GM21717 (cell line): Measurements from ENCODE around the gene DLG2.
"Not testable (repeated sequence)": the region's sequence is repeated elsewhere in the genome, so short reads cannot be mapped to it uniquely, and the experiment has no call there.

Experiments
- ATAC-seq: cut with Tn5 transposase; IDR thresholded peaks from one replicate; pipeline ENCODE4 v1.9.1; 2021; ENCODE audit warnings: mild to moderate bottlenecking, moderate library complexity; ENCODE audit not compliant: unreplicated experiment

DLG2 gene

DNA sequence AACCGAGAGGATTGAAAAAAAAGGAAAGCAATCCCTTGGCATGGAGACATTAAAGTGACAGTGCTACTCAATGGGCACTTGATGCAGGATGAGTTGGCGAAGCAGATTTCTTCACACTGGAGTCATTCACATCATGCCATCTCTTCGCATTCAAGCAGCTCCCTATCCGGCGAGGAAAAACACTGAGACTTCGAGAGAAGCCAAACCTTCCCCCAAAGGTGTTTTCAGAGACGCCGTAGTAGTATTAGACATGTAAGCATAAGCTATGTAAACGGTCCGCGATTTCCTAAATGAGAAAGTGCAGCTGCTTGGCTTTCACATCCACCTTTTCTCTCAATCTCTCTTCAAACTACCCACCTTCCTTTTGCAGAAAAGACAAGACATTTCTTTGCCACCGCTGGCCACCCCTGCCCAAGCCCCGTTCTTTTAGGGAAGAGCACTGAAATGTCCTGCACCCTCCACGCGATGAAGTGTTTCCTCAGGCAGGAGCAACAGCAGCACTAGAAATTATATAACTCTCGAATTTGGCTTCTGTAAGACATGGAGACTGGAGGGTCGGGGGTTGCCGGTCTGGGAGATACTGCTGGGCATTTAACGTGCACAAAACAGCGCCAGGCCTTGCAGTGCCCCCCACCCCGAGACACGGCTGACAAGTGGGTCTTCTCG, at the start of gene DLG2:
TSS of gene DLG2 (minus strand) at position 13 of the 666 bp plus-strand sequence.
- no peak for ATAC-seq

DNA sequence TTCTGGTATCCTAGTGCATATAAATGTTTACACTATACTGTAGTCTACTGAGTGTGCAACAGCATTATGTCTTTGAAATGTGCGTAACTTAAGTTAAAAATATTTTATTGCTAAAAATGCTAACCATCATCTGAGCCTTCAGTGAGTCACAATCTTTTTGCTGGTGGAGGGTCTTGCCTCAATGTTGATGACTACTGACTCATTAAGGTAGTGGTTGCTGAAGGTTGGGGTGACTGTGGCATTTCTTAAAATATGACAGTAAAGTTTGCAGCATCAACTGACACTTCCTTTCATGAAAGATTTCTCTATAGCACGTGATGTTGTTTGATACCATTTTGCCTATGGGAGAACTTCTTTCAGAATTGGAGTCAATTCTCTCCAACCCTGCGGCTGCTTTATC, 46.2 kb upstream of the DLG2 start:
- no peak for ATAC-seq

DNA sequence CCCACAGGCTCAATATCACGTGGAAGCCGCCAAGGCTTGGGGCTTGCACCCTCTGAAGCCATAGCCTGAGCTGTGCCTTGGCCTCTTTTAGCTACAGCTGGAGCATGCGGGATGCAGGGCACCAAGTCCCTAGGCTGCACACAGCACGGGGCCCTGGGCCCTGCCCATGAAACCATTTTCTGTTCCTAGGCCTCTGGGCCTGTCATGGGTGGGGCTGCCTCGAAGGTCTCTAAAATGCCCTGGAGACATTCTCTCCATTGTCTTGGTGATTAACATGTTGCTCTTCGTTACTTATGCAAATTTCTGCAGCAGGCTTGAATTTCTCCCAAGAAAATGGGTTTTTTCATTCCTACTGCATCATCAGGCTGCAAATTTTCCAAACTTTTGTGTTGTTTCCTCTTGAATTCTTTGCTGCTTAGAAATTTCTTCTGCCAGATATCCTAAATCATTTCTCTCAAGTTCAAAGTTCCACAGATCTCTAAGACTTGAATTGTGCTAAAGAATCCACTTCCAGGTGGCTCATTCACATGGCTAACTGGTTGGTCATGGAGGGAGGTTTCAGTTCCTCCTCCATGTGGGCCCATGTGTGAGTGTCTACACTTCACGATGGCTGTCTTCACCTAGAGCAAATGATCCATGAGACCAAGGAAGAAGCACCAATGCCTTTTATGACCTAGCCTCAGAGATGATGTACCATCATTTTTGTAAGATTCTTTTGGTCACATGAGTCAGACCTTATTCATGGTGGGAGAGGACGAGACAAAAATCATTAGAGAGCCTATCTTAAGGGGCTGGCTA, 45.2 kb upstream of the DLG2 start:
- no peak for ATAC-seq

DNA sequence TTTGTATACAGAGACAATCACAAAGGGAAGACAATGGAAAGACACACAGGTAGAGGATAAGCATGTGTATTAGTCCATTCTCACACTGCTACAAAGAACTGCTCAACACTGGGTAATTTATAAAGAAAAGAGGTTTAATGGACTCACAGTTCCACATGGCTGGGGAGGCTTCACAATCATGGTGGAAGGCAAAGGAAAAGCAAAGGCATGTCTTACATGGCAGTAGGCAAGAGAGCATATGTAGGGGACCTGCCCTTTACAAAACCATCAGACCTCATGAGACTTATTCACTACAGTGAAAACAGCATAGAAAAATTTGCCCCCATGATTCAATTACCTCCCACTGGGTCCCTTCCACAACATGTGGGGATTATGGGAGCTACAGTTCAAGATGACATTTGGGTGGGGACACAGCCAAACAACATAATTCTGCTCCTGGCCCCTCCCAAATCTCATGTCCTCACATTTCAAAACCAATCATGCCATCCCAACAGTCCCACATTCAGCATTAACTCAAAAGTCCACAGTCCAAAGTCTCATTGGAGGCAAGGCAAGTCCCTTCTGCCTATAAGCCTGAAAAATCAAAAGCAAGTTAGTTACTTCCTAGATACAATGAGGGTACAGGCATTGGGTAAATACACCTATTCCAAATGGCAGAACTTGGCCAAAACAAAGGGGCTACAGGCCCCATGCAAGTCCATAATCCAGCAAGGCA, 44.0 kb upstream of the DLG2 start:
- ATAC-seq: not testable (repeated sequence)

DNA sequence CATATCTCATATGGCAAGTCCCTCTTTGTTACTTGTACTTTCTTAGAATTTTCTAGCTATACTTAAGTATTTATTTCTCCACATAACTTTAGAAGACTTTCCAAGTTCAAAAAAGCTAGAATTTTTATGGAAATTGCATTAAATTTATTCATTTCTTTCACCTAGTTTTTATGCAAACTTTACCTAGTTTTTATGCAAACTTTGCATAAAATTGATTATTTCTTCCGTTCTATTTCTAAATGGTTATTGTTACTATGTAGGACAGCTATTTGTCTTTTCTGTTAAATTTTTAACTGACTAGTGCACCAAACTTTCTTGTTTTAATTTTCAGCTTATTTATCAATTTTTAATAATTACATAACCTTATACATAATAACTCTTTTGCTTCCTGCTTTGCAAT, 41.0 kb upstream of the DLG2 start:
- no peak for ATAC-seq

DNA sequence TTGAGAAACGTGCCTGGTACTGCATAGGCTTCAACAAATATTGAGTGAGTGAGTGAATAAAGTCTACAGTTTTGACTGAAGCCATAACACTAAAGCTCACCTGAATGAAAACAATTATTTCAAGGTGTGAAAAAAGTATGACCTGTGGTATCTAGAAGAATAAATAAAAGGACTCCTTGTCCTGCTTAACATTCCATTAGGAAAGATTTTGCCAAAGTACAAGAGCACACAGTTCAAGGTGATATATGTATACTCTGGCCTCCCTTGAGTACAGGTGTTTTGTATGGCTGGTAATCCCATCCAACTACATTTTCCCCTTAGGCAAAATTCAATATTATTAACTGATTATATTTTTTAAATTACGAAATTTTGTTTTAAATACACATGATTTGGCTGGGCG, 39.5 kb upstream of the DLG2 start:
- ATAC-seq: no peak

DNA sequence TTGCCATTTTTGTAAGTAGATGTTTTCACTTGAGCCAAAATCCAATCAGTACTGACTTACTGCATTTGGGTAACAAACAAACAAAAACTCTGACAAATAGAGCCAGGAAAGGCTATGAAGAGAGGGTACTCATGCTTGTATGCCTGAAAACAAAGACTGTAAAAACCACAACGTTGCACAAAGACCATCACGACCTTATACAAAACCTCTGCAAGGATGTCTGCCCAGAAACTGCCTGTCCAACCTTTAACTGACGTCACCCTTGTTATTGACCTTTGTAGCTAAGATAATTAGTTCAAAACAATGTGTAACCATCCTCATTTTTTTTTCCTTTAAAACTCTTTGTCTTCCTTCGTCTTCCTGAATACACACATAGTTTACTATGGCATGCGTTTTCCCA, 38.6 kb upstream of the DLG2 start:
- ATAC-seq: no peak

DNA sequence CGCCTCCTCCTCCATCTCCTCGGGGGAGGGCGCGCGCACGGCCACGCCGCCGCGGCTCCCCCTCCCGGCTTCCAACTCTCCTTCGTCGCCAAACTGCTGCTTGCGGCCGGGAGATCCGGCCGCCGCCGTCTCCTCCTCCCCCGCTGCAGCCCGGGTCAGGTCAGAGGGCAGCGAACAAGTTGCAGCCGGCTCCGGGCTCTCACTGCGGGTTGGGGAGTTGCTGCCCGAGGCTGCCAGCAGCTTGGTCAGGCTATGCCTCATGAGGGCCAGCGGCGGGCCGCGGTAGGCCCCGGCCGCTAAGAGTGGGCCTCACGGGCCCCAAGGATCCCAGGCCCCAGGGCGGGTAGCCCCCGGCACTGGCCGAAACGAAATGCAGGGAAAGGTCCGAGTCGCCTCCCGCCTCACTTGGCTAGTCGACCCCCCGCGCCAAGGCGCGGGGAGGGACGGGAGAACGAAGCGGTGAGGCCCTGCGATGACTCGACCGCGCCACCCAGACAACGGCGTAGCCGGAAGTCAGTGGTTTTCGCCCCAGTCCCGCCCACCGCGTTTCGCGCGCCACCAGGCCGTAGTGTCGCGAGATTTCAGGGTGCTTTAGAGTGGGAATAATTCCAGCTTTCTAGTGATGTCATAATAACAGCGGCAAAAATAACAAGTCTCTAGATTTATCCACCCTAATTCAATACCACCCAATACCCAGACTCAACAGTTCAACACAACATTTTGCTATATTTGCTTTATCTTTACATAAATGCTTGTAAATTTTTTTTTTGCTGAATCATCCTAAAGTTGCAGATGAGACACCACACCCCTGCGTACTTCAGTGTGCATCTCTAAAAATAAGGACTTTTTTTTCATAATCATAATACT, 37.7 kb upstream of the DLG2 start, which contains the start of gene CREBZF:
TSS of gene CREBZF (minus strand) at position 515 of the 867 bp plus-strand sequence. CDS start at position 261, 254 bp downstream.
- ATAC-seq: peak; percentile 91

DNA sequence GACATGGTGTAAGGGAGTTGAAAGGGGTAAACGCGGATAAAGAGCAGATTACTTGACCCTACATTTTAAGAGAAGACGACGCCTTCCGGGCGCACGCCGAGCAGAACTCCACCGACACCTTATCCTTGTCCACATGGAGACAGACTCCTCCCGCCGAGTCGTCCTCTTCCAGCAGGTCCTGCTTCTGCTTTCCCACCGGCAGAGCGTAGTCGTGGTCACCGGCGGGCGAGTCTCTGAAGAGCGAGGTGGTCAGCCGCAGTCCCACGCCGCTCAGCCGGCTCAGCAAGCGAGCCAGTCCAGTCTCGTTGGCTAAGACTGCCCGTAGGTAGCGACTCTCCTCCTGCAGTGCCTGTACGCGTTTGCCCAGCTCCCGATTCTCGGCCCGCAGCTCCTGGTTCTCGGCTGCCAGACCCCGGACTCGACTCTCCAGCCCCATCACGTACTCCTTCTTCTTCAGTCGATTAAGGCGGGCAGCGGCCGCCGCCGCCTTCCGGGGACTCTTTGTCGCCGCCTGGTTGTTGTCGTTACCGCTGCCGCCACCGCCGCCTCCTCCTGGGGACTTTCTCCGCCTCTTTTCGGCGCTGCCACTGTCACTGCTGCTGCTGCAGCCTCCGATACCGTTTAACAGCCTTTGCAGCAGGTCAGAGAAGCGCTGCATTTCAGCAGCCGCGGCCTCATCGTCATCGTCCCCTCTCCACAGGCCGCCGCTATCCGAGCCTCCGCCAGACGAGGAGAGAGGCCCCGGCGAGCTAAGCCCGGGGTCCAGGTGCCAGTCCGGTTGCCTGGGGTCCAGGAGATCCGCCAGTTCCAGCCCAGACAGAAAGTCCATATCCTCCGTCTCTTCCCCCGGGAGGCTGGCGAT, 36.8 kb upstream of the DLG2 start:
- ATAC-seq: peak; percentile 73

DNA sequence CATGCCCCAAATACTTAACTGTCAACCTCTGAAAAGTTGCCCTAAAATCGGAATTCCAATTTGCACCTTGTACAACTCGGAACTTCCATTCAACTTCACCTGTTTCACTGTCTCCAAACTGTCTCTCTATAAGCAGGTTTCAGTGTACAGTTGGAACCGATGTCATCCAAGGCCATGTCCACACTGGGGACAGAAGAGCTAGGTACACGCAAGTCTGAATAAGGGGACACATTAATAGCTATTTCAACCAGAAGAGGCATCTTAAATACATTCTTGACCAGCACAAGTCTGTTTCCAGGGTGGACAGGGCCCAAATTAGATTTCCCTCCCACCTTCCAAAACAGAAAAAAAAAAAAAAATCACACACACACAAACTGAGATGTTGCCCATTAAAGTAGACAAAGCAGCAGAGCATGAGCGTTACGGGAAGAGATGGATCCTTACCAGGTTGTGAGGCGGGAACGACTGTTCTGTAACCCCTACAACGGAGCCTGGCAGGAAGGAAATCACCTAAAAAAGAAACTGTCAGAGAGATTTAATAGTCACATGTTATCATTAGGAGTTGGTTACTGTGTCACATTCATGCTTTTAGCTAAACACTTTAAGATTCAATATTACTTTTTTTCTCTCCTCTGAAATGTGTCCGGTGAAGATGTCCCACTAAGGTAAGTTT, 36.1 kb upstream of the DLG2 start:
- ATAC-seq: no peak

DNA sequence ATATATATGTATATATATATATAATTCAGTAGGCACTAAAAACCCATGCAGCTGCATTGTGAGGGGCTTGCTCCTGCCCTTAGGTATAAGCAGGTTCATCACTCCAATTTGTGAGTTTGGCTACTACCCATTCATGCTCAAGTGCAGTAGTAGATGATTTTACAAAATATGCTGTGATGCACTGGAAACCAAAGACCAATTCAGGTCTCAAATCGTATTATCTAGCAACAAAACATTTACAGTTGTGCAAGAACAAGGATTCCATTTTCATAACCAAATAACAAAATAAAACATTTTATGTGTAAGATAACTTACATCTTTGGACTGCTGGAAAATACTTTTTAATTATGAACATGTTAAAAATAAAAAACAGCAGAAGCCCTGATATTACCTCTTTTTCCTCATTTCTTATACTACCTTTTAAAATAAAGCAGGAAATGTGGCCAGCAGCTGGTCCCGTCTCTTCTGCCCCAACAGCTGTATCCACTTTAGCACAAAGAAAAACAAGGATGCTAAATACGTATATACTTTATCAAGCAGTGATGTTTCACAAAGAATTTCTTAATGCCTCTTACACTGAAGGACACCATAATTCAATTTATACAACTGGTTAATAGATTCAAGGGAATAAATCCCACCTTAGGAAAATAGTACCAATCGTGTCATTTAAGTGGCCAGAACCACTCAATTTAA, 35.0 kb upstream of the DLG2 start:
- ATAC-seq: no peak

DNA sequence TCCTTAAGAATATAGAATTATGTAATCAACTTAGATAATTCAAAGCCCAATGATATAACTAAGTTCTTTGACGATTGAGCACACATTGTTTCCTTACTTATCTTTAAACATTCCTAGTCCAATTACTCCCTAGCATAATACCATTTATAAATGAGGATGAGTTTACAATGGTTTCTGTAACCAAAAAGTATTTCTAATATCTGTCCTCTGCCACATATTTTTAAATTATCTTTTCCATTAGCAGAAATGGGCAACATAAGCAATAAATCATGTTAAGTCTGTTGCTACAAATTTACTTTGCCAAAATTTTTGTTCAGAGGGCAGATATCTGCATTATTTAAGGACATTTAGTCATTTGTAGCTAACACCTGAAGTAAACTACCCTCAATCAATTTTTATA, 31.0 kb upstream of the DLG2 start:
- no peak for ATAC-seq

DNA sequence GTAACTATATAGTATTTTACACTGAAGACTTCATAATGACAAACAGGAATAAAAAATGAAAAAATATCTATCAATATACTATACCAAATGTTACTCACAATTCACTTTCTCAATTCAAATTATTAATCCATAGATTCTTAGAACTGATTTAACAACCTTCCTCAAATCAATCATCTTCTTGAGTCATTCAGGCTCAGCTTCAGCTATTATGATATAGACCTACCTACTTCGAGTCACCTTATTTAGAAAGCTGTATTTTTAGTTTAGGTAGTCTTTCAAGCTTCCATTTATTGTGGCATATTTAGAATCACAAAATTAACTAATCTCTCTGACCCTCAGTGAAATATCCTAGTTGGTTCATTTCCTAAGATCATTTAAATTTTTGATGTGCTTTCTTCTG, 29.6 kb upstream of the DLG2 start:
- no peak for ATAC-seq

DNA sequence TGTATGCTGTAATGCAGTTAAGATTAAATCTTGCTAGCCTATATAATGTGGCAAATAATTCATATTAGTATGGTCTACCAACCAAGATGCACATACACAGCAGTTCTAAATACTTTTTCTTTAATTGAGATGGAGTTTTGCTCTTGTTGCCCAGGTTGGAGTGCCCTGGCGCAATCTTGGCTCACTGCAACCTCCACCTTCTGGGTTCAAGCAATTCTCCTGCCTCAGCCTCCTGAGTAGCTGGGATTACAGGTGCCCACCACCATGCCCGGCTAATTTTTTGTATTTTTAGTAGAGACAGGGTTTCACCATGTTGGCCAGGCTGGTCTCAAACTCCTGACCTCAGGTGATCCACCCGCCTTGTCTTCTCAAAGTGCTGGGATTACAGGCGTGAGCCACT, 27.2 kb upstream of the DLG2 start:
- ATAC-seq: not testable (repeated sequence)

DNA sequence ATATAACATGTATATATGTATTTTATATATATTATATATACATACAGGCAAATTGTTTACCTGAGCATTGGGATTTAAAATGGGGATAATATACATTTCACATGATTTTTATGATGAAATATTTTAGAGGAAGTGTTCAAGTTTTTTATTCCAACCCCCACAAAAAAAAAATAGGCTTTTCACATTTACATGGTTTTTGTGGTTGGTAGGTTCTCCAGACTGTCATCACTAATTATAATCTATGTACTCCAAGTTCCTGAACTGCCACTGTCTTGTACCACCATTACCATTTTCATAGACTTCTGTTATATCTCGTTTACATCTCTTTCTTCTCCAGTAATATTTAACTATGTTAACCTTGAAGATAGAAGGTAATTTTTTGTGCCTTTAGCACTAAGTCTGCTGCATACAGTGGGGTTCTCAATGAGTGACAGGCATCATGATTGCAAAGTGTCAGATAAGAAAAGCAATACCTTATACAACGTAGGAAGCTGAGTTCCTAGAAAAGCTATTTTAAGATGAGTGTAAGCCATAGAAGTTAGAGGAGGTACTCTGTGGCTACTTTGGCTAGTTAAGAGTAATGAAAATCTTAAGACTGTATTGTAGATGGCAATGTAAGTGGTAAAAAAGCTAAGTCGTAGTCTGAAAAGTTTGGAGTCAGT, 25.8 kb upstream of the DLG2 start:
- no peak for ATAC-seq

DNA sequence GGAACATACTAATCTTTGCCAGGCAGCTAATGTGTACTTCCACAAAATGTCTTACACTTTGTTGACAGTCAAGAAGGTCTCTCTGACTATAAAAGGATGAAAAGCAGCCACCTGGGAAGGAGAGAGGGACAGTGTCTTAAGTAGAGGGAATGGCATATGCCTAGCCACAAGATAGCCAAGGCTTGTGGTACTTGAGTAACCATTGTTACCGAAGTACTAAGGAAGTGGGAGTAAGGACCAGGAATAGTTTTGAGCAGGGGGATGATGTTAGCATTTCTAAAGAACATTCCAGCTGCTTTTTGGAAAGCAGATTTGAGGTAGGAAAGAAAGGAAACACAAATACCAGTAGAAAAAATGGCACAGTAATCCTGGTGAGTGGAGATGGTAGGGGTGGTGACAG, 24.0 kb upstream of the DLG2 start:
- no peak for ATAC-seq

DNA sequence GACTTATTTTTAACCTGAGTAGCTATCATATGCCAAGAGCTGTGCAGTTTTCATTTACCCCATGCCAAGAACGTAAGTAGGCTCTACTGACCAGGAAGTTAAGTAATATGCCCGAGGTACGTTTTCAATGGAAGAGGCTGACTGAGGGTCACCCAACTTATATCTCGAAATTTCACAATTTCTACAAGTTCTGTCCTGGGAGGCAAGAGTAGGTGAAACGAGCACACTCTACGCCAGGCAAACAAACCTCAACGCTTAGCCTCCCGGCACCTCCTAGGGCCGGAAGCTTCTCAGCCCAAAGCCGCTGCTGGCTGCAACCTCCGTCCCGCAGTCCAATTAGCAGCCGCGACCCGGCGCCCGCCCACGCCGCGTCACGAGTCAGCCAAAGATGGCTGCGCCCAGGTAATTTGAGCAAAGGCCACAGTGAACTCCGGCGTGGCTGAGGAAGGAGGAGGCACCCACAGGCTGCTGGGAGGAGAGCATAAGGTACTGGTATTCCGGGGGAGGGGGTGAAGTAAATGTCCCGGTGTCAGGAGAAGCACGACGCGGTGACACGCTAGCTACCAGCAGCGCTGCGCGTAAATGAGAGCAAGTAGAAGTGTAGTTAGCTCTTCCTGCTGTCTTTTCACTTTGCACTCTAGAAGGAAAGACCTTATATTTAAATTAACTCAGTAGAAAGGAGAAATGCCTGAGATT, 20.6 kb upstream of the DLG2 start, which contains the start of gene TMEM126A:
TSS of gene TMEM126A (plus strand) at position 364 of the 696 bp plus-strand sequence. CDS start 2,289 bp downstream, outside the sequence.
- ATAC-seq: peak; percentile 99
